HuH-7 (cell line): ENCODE measurements around the gene TFEC.
"Not testable (repeated sequence)": the region's sequence is repeated elsewhere in the genome, so short reads cannot be mapped to it uniquely, and the experiment has no call there.

Source experiments
- DNase-seq: peaks from one replicate; pipeline ENCODE4 v3.0.0; 2011; ENCODE audit warnings: low spot score

The TFEC gene, protein sequence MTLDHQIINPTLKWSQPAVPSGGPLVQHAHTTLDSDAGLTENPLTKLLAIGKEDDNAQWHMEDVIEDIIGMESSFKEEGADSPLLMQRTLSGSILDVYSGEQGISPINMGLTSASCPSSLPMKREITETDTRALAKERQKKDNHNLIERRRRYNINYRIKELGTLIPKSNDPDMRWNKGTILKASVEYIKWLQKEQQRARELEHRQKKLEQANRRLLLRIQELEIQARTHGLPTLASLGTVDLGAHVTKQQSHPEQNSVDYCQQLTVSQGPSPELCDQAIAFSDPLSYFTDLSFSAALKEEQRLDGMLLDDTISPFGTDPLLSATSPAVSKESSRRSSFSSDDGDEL

DNA sequence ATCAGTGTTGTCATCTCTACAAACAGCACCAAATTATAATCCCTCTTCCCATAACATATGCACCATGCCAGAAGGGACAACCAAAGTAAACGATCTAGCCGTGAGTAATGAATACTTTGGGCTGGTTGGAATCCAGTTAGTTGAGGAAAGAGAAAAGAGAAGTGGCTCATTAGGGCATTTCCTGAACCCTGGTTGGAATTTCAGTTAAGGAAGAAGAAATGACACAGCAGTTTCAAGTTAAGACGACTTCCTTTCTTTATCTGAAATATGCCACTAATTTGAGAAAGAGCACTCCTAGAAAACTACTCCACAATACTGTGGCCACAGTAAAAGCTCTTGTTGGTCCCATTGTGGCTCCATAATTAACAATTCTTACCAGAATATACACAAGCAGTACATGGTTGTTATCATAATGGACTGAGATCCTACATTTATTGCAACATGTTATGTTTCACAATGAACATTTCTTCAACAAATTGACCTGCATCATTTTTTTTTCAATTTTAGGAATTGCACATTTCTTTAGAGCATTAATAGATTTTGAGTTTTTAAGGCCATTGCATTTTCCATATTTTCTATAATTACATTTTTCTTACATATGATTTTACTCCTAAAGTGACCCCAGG is at the start of gene TFEC:
Gene TFEC, minus strand, starts transcription at position 113 of the 626 bp plus-strand sequence. CDS start 46,322 bp downstream, outside the sequence.
- no peak for DNase-seq

GRCh38 chr7:116075351-116076145 is 45.0 kb upstream of the TFEC start:
- DNase-seq, result no peak

- DNase-seq, result no peak
Measured at GRCh38 chr7:116071629-116072028, 41.1 kb upstream of the TFEC start.

DNA sequence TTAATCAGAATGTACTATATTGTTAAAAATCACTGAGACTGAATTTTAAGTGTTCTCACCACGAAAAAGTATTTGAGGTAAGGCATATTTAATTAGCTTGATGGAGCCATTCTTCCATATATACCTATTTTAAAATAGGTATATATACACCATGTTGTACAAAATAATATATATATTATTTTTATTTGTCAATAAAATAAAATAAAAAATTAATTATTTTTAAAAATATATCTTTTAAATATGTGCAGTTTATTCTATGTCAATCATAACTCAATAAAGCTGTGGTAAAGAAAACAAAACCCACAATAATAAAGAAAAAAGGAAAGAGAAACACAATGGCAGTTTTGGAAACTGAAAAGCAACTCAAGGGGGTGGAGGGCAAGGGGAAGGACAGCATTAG is 33.6 kb upstream of the TFEC start:
- DNase-seq, result no peak

- DNase-seq, result no peak
Measured at GRCh38 chr7:116062666-116063065, 32.1 kb upstream of the TFEC start.

GRCh38 chr7:116052006-116052405 is 21.4 kb upstream of the TFEC start:
- DNase-seq, result no peak

DNA sequence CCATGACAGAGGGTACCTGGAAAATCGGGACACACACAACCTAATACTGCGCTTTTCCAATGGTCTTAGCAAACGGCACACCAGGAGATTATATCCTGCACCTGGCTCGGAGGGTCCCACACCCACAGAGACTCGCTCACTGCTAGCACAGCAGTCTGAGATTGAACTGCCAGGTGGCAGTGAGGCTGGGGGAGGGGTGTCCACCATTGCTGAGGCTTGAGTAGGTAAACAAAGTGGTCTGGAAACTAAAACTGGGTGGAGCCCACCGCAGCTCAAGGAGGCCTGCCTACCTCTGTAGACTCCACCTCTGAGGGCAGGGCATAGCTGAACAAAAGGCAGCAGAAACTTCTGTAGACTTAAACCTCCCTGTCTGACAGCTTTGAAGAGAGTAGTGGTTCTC is 16.7 kb upstream of the TFEC start:
- not testable (repeated sequence) for DNase-seq

GRCh38 chr7:116045532-116045931 is 15.0 kb upstream of the TFEC start:
- DNase-seq, result no peak

DNA sequence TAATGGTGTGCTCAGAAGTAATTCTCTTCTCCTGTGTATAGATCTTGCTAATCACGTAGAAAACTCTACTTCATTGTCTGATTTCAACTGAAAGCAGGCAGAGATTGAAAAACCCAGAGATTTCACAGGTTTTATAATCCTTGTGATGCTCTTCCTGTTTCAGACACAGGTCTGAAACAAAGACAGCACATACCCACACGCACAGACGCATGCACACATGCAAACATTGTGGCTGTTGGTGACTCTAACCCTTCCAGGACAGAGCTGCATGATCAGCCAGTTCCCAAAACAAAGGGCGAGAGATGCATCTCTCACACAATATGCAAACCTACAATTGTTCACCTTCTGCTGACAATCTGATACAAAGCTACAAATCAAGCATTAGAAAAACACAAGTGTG is 11.1 kb upstream of the TFEC start:
- no peak for DNase-seq

- no peak for DNase-seq
Measured at GRCh38 chr7:116037401-116037800, 6.8 kb upstream of the TFEC start.

DNA sequence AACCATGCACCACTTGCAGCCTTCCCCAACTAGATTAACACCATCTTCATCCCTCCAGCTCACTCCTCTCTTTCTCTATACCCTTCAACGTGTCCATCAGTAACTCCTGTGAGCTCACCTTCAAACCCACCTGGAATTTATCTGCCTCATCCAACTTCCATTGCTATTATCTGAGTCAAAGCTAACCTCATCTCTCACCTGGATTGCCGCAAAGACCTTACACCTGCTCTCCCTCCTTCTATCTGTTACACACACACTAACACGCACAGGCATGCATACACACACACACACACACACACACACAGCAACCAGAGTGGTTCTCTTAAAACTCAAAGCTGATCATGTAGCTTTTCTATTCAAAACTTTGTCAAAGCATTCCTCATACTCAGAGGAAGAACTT is 3.8 kb upstream of the TFEC start:
- no peak for DNase-seq

DNA sequence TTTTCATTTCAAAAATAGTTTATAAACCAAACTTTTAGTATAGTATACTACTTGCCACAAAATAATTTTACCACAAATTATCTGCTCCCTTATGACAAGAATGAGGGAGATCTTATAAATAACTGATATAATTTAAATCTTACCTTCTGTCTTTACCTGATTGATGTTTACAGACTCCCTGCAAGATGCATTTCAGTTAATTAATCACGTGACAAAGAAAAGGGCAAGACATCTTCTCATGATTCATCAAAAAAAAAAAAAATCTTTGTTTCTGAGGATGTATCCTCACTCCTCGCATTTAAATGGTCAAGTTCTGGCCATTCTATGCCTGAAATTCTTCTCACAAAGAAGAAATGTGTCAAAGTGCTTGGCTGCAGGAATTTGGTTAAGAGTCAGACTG is 2.3 kb upstream of the TFEC start:
- no peak for DNase-seq

- no peak for DNase-seq
Measured at GRCh38 chr7:116028787-116029186, 1.8 kb downstream of the TFEC start.

GRCh38 chr7:116027786-116028185 is 2.8 kb downstream of the TFEC start:
- DNase-seq, result no peak

GRCh38 chr7:116024826-116025809 is 5.4 kb downstream of the TFEC start:
- peak; percentile 4 for DNase-seq

DNA sequence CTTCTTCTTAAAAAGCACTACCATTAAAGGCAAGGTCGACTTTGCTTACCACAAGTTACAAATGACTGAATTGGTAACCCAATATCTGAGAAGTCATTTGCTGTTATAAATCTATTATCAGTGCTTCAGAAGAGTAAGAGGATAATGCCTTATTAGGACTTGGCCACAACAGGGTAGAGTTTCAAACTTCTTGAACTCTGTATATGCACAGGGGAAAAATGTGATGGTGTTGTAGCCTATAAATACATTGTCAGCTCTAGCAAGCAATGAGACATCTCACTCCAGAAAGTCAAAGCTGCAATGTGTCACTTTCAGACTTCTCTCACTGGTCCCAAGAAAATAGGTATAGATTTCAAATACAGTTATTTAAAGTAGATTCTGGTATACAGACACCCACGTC is 9.3 kb downstream of the TFEC start:
- DNase-seq, result no peak

DNA sequence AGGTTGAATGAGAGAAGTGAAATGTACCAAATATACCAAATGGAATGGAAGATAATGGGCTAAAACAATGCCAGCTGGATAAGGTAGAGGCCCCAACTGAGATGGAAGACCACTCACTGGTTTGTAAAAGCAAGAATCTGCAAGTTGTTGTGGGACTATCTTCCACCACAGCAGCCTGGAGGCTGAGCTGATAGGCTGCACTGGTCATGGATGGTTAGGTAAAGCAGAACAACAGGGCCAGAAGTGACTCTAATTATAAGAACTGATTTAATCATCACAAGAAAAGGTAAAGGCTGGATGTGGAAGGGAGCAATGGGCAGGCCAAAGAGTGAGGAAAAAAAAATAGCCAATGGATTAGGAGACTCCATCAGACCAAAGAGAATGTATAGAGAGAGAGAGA is 11.8 kb downstream of the TFEC start:
- DNase-seq, result no peak

DNA sequence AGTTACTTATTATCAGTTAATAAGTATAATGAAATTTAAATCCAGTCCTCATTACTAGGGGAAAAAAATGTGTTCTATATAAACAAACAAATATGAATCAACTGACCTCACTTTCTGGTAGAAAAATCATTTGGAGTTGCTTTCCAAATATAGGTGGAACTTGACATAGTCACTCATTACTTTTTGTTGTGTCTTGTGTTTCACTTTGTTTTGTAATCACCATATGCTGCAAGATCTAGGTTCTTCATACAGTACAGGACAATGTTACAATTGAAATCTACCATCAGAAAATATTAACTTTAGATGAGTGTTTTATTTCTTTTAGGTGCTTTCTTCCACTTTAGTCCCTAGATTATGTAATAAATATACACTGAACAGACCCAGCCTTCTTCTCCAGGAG is 16.9 kb downstream of the TFEC start:
- no peak for DNase-seq

GRCh38 chr7:116011584-116011983 is 19.0 kb downstream of the TFEC start:
- no peak for DNase-seq

GRCh38 chr7:116004762-116005161 is 25.8 kb downstream of the TFEC start:
- DNase-seq, result not testable (repeated sequence)

GRCh38 chr7:115997221-115997620 is 33.3 kb downstream of the TFEC start:
- DNase-seq, result no peak

DNA sequence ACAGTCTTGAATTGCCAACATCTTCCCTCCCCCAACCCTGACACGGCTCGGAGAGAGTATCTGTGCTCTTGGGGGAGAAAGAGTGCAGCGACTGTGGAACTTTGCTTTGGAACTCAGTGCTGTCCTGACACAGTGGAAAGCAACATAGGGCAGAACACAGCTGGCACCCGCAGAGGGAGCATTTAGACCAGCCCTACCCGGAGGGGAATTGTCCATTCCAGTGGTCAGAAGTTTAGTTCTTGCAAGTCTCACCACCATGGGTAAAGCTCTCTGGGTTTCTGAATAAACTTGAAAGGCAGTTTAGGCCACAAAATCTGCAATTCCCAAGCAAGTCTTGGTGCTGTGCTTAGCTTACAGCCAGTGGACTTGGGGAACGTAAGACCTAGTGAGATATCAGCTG is 34.9 kb downstream of the TFEC start:
- no peak for DNase-seq
